Measurements from ENCODE around the gene ADAMTSL5.

Gene ADAMTSL5

GRCh38 chr19:1460033-1460995 is 52.5 kb downstream of the ADAMTSL5 start:
- Histone ChIP-seq H3K9me2 (replicated peaks; ENCODE audit: insufficient read depth, low read length) (no peaks in the 10 kb centered on the region), H4K20me1 (ENCODE audit: insufficient read depth, low read length) (no peaks in the 10 kb centered on the region), H3K4me1 (ENCODE audit: low read length) (0 out of 2 replicates have a peak, but pooled peaks cover 7% of the 10 kb centered on the region)

DNA sequence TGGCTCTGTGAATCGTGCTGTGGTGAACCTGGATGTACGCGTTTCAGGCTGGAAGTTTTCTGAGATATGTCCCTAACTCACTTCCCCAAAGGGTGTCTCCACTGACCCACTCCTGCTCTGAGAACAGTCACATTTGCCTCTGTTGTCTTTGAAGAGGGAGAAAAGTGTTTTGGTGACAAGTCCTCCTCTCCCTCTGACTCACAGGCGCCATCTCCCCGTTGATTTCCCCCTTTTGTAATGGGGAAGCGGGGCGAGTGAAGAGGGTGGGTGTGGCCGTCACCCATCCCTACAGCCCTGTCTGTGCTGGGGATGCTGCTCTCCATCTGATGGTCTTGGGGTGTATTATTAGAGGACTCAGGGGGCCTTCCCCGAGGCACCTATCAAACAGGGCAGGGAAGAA is 53.3 kb downstream of the ADAMTSL5 start:
- Histone ChIP-seq H3K27me3 (replicated peaks; ENCODE audit: insufficient read depth, low read length) (peaks cover 16% of the 10 kb centered on the region; the same call in 1 of the 2 replicates), H4K20me1 (ENCODE audit: insufficient read depth, low read length) (no peaks in the 10 kb centered on the region), H3K9ac (ENCODE audit: low read length) (no peak overlapping the region), H3K9me3 (replicated peaks; ENCODE audit: insufficient read depth, low read length) (no peaks in the 10 kb centered on the region), H3F3A (ENCODE audit: insufficient read depth, low read length) (peaks cover 12% of the 10 kb centered on the region), H3K79me2 (ENCODE audit: low read length) (no peaks in the 10 kb centered on the region), H3K27ac (ENCODE audit: low read length) (no peak overlapping the region), H3K9me2 (replicated peaks; ENCODE audit: insufficient read depth, low read length) (no peaks in the 10 kb centered on the region), H3K36me3 (replicated peaks; ENCODE audit: insufficient read depth, low read length) (no peaks in the 10 kb centered on the region), H3K4me2 (ENCODE audit: low read depth, low read length) (no peak overlapping the region), H3K4me1 (ENCODE audit: low read length) (peaks cover 13% of the 10 kb centered on the region; the same call in 1 of the 2 replicates), H3K4me3 (ENCODE audit: low read length) (no peak overlapping the region), H2AFZ (ENCODE audit: low read length) (no peak overlapping the region)
- DNase-seq, result no peak
- TF ChIP-seq EZH2phosphoT487 (IDR thresholded peaks at IDR 0.05; ENCODE audit: low read length) (no peak), CTCF (IDR thresholded peaks at IDR 0.05; ENCODE audit: low read length) (no peak), EZH2 (optimal IDR thresholded peaks at IDR 0.05; ENCODE audit: low read depth, low read length) (no peak)

More at GRCh38 chr19:1460033-1460995, 52.5 kb downstream of the ADAMTSL5 start:
- no peak overlapping the region for H2AFZ ChIP-seq (ENCODE audit: low read length)
- H3K27ac ChIP-seq (ENCODE audit: low read length), result no peak overlapping the region
- no peak for DNase-seq
- no peaks in the 10 kb centered on the region for H3K36me3 ChIP-seq (replicated peaks; ENCODE audit: insufficient read depth, low read length)
- H3K79me2 ChIP-seq (ENCODE audit: low read length), result no peaks in the 10 kb centered on the region
- no peaks in the 10 kb centered on the region for H3K9me3 ChIP-seq (replicated peaks; ENCODE audit: insufficient read depth, low read length)
- peaks cover 16% of the 10 kb centered on the region; the same call in 1 of the 2 replicates for H3K27me3 ChIP-seq (replicated peaks; ENCODE audit: insufficient read depth, low read length)
- peaks cover 6% of the 10 kb centered on the region for H3F3A ChIP-seq (ENCODE audit: insufficient read depth, low read length)
- H3K9ac ChIP-seq (ENCODE audit: low read length), result no peak overlapping the region
- TF ChIP-seq CTCF (IDR thresholded peaks at IDR 0.05; ENCODE audit: low read length), result no peak
- TF ChIP-seq EZH2 (optimal IDR thresholded peaks at IDR 0.05; ENCODE audit: low read depth, low read length), result no peak
- no peak for TF ChIP-seq EZH2phosphoT487 (IDR thresholded peaks at IDR 0.05; ENCODE audit: low read length)
- H3K4me2 ChIP-seq (ENCODE audit: low read depth, low read length), result no peak overlapping the region
- no peak overlapping the region for H3K4me3 ChIP-seq (ENCODE audit: low read length)

DNA sequence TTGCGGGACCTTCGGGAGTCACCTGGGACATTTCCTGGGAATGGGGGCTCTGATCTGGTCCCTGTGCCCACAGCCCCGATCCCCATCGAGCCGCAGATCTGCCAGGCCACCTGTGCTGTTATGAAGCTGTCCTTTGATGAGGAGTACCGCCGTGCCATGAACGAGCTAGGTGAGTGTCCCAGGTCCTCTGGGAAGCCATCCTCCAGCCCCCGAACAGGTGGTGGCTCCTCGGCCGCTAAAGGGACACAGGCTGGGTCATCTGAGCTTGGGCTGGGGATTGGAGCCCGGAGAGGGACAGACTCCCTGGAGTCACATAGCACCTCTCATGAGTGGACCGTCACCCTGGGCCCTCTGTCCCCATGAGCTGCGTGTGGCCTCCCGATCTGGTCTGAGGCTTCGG is 54.9 kb downstream of the ADAMTSL5 start:
- Histone ChIP-seq H3K9me2 (replicated peaks; ENCODE audit: insufficient read depth, low read length) (no peaks in the 10 kb centered on the region), H3K27me3 (replicated peaks; ENCODE audit: insufficient read depth, low read length) (peaks cover 32% of the 10 kb centered on the region), H3K4me1 (ENCODE audit: low read length) (peaks cover 13% of the 10 kb centered on the region; the same call in 1 of the 2 replicates), H4K20me1 (ENCODE audit: insufficient read depth, low read length) (no peaks in the 10 kb centered on the region), H3K27ac (ENCODE audit: low read length) (no peak overlapping the region), H3K36me3 (replicated peaks; ENCODE audit: insufficient read depth, low read length) (no peaks in the 10 kb centered on the region), H3K4me3 (ENCODE audit: low read length) (no peak overlapping the region), H3K4me2 (ENCODE audit: low read depth, low read length) (no peak overlapping the region), H3K79me2 (ENCODE audit: low read length) (no peaks in the 10 kb centered on the region), H2AFZ (ENCODE audit: low read length) (no peak overlapping the region), H3F3A (ENCODE audit: insufficient read depth, low read length) (peaks cover 12% of the 10 kb centered on the region), H3K9ac (ENCODE audit: low read length) (no peak overlapping the region), H3K9me3 (replicated peaks; ENCODE audit: insufficient read depth, low read length) (no peaks in the 10 kb centered on the region)
- TF ChIP-seq CTCF (IDR thresholded peaks at IDR 0.05; ENCODE audit: low read length), result no peak
- TF ChIP-seq EZH2phosphoT487 (IDR thresholded peaks at IDR 0.05; ENCODE audit: low read length), result no peak
- no peak for TF ChIP-seq EZH2 (optimal IDR thresholded peaks at IDR 0.05; ENCODE audit: low read depth, low read length)
- no peak for DNase-seq

Measured in MM.1S (cell line).